Esophagus squamous epithelium (tissue), 5 donors: ENCODE data around the gene A3GALT2. TPM values are rescaled to one million over a fixed set of nuclear protein-coding genes. Genes with fewer than 3 reads are reported as not detected.
A peak's percentile ranks its signal among the peaks of the same experiment; 100 is the strongest.

Experiments
- DNase-seq: peaks from one replicate; lab custom pipeline; 2025; lab: John Stamatoyannopoulos, UW
- H3K27ac ChIP-seq, 4 donors: fragments of 200-600 bp; sonication (generic); one replicate each; pipeline ENCODE4 v1.5.1; 2016 to 2019; ENCODE audit warnings: mild to moderate bottlenecking in 1 of 4
- H3K27me3 ChIP-seq, 4 donors: fragments of 200-600 bp; sonication (generic); 1 replicate in 3 of 4; 2 replicates in 1 of 4; pipeline versions ENCODE4 v1.5.1 to v1.6.0; 2017 to 2021; ENCODE audit warnings: antibody characterized with exemption in 1 of 4
- H3K36me3 ChIP-seq, 3 donors: fragments of 200-600 bp; sonication (generic); one replicate each; pipeline ENCODE4 v1.5.1; 2016 to 2019
- H3K4me1 ChIP-seq, 3 donors: fragments of 200-600 bp; sonication (generic); one replicate each; pipeline ENCODE4 v1.5.1; 2017 to 2019
- H3K4me3 ChIP-seq, 4 donors: fragments of 200-600 bp; sonication (generic); 1 replicate in 3 of 4; 2 replicates in 1 of 4; pipeline ENCODE4 v1.5.1; 2016 to 2019; ENCODE audit warnings: mild to moderate bottlenecking in 2 of 4, moderate library complexity in 1 of 4
- H3K9me3 ChIP-seq, 3 donors: fragments of 200-600 bp; sonication (generic); one replicate each; pipeline ENCODE4 v1.5.1; 2016 to 2019
- CTCF ChIP-seq, 6 experiments: fragments of 450-650 bp in 4 of 6; fragments of 200-600 bp in 2 of 6; sonication (generic) in 2 of 6; IDR thresholded peaks; one replicate each; pipeline ENCODE4 v1.5.1; 2016 to 2019; ENCODE audit warnings: antibody characterized with exemption in 6 of 6, mild to moderate bottlenecking in 4 of 6, moderate library complexity in 4 of 6
- POLR2A ChIP-seq, 4 donors: fragments of 450-650 bp; IDR thresholded peaks; one replicate each; pipeline ENCODE4 v1.6.1; 2017; ENCODE audit warnings: antibody characterized with exemption in 4 of 4, mild to moderate bottlenecking in 4 of 4, moderate library complexity in 3 of 4
- WGBS, 2 donors: methylation state at CpG; one replicate each; pipeline ENCODE4 v1.1.5; 2018; 5-methylcytosine and 5-hydroxymethylcytosine counted together
- intact Hi-C: fragments of 100-400 bp; cut with DNase I; formaldehyde crosslinking; loops from one replicate; pipeline ENCODE4 v1.15.0; 2022
- total RNA-seq, 4 donors: library from RNA; depleted of rRNA; stranded (reverse); fragments of >200 nt; gene quantifications; one replicate each; pipeline ENCODE4 v1.1.0, GENCODE V29; 2016
- donor health status: DM: yes; HTN: yes; CAD: no.

A3GALT2 gene
- total RNA-seq, 4 donors from 2014 or later, result not detected

DNA sequence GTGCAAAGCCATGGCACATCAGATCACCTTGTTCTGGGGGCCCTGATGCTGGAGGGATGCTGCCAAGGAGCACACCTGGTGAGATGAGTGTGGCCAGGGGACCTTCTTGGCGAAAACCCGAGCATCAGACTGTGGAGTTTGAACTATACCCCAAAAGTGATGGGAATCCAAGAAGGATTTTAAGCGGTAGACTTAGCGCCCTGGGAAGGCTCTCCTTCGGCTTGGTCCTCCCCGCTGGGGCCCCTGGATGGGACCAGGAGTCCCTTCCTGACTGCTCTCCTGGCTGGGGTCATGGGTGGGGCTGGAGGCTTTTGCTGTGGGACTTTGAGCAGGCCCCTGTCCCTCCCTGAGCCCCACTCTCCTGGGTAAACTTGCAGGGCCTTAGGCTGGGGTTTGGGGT, 54.1 kb downstream of the A3GALT2 start:
- intact Hi-C loops, result no loop called here

GRCh38 chr1:33265780-33266605, 54.9 kb downstream of the A3GALT2 start:
- TF ChIP-seq POLR2A (IDR thresholded peaks at IDR 0.05) (no peak), CTCF (IDR thresholded peaks at IDR 0.05) (no peak)
- intact Hi-C loops, result no loop called here
- no peak overlapping the region for H3K4me3 ChIP-seq
- peaks cover 11 to 91% (median 16%) of the 10 kb centered on the region in 3 donors for H3K4me1 ChIP-seq
- peaks cover 0 to 34% (median 0%) of the 10 kb centered on the region in 3 donors for H3K36me3 ChIP-seq
- H3K9me3 ChIP-seq, result no peaks in the 10 kb centered on the region
- DNase-seq, result no peak
- WGBS, 2 donors, result 80 to 88% methylated on average over 8 to 9 of the region's 10 CpGs
- H3K27me3 ChIP-seq, result no peaks in the 10 kb centered on the region
- H3K27ac ChIP-seq, result no peak overlapping the region

More for the DNA sequence above, 54.1 kb downstream of the A3GALT2 start:
- no peak for TF ChIP-seq CTCF (IDR thresholded peaks at IDR 0.05)
- TF ChIP-seq POLR2A (IDR thresholded peaks at IDR 0.05), result no peak
- WGBS, 2 donors, result 82 to 84% methylated on average over 2 to 3 of the region's 6 CpGs
- Histone ChIP-seq H3K27me3 (no peaks in the 10 kb centered on the region), H3K36me3 (peaks cover 0 to 40% (median 0%) of the 10 kb centered on the region in 3 donors), H3K9me3 (no peaks in the 10 kb centered on the region), H3K4me3 (no peak overlapping the region), H3K27ac (peak overlapping the region in 2 of 4 donors; percentile 25 to 55), H3K4me1 (peaks cover 11 to 91% (median 16%) of the 10 kb centered on the region in 3 donors)
- DNase-seq, result no peak

DNA sequence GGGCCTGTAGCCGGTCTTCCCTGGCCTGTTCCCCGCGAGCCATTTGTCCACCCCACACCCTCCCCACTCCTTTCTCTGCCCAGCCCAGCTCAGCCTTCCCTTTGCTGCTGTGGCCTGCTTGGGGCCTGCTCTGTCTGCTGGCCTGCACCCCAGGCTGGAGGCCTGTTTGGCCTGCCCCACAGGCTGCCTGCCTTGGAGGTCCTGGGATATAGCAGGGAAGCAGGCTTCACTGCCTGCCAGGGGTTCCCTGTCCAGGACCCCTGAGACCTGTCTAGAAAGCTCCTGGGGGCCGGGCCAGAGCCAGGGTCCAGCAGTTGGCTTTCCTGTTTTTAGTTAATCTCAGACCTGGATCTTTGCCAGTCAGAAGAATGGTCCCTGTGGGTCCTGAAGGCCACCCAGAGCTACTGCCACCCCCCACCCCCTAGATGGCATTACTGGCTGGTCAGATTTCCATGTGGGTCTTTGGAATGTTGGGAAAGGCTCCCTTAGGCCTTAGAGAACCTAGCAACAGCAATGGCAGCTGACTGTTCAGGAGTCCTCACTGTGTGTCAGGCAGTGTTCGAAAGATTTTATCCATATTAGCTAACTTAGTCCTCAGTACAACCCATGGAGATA, 56.9 kb downstream of the A3GALT2 start:
- no peaks in the 10 kb centered on the region for H3K27me3 ChIP-seq
- 88 to 95% methylated on average over 3 to 5 of the region's 5 CpGs for WGBS, 2 donors
- H3K36me3 ChIP-seq, result peaks cover 0 to 22% (median 0%) of the 10 kb centered on the region in 3 donors
- H3K4me3 ChIP-seq, result no peak overlapping the region
- peaks cover 14 to 94% (median 17%) of the 10 kb centered on the region in 3 donors for H3K4me1 ChIP-seq
- no peak overlapping the region for H3K27ac ChIP-seq
- no peaks in the 10 kb centered on the region for H3K9me3 ChIP-seq
- no peak for DNase-seq
- intact Hi-C loops, result no loop called here
- TF ChIP-seq CTCF (IDR thresholded peaks at IDR 0.05) (no peak), POLR2A (IDR thresholded peaks at IDR 0.05) (no peak)

GRCh38 chr1:33261344-33261743, 59.6 kb downstream of the A3GALT2 start:
- no peak for TF ChIP-seq CTCF (IDR thresholded peaks at IDR 0.05)
- no peak for TF ChIP-seq POLR2A (IDR thresholded peaks at IDR 0.05)
- Histone ChIP-seq H3K36me3 (peaks cover 0 to 19% (median 0%) of the 10 kb centered on the region in 3 donors), H3K27me3 (no peaks in the 10 kb centered on the region), H3K27ac (no peak overlapping the region), H3K4me1 (peaks cover 20 to 87% (median 23%) of the 10 kb centered on the region in 3 donors), H3K4me3 (no peak overlapping the region), H3K9me3 (no peaks in the 10 kb centered on the region)
- WGBS, 2 donors, result 70% methylated on average over 6 to 7 of the region's 7 CpGs
- intact Hi-C loops, result no loop called here
- DNase-seq, result no peak

GRCh38 chr1:33260439-33260838, 60.5 kb downstream of the A3GALT2 start:
- Histone ChIP-seq H3K27ac (no peak overlapping the region), H3K4me1 (peaks cover 22 to 85% (median 24%) of the 10 kb centered on the region in 3 donors), H3K27me3 (no peaks in the 10 kb centered on the region), H3K36me3 (peaks cover 0 to 10% (median 0%) of the 10 kb centered on the region in 3 donors), H3K9me3 (no peaks in the 10 kb centered on the region), H3K4me3 (no peak overlapping the region)
- TF ChIP-seq POLR2A (IDR thresholded peaks at IDR 0.05) (no peak), CTCF (IDR thresholded peaks at IDR 0.05) (no peak)
- DNase-seq, result no peak
- 59 to 85% methylated on average over 3 to 4 of the region's 5 CpGs for WGBS, 2 donors
- intact Hi-C loops, result no loop called here
